Measurements from ENCODE around the gene PER3. TPM values are rescaled to one million over a fixed set of nuclear protein-coding genes. Genes with fewer than 3 reads are reported as not detected.

PER3 gene
- total RNA-seq, 1 experiment from 2014 or later = 9.0 TPM

GRCh38 chr1:7878027-7878426 lies 93.9 kb downstream of the PER3 start:
- Histone ChIP-seq H3K14ac (ENCODE audit: insufficient read depth, low read length) (no peak overlapping the region), H3K9me3 (ENCODE audit: control insufficient read depth, low read depth, low read length) (no peaks in the 10 kb centered on the region), H2BK5ac (ENCODE audit: insufficient read length, low read length) (no peak overlapping the region), H3K23me2 (ENCODE audit: insufficient read length, low read depth, low read length, poor library complexity, severe bottlenecking) (no peaks in the 10 kb centered on the region), H3K56ac (ENCODE audit: insufficient read length, low read depth, low read length) (no peak overlapping the region), H2AFZ (ENCODE audit: low read length) (no peak overlapping the region), H2AK5ac (ENCODE audit: insufficient read length, low read length) (no peak overlapping the region), H3K4ac (ENCODE audit: low read depth, low read length) (no peak overlapping the region), H3K27ac (ENCODE audit: insufficient read length, low read depth, low read length) (no peak overlapping the region), H4K8ac (replicated peaks; ENCODE audit: insufficient read length, low read depth, low read length) (no peak overlapping the region), H3K79me1 (ENCODE audit: insufficient read depth, low read depth, low read length, poor library complexity, severe bottlenecking) (no peaks in the 10 kb centered on the region), H2BK20ac (ENCODE audit: low read depth, low read length, poor library complexity, severe bottlenecking) (no peak overlapping the region), H3K4me1 (ENCODE audit: insufficient read depth, low read length) (no peaks in the 10 kb centered on the region), H4K5ac (ENCODE audit: insufficient read length, low read depth, low read length) (no peak overlapping the region), H3K9ac (ENCODE audit: extremely low read depth, insufficient read length, low read length) (no peak overlapping the region), H2BK12ac (ENCODE audit: insufficient read length, low read depth, low read length) (no peak overlapping the region), H2BK120ac (ENCODE audit: low read depth, low read length, poor library complexity, severe bottlenecking) (no peak overlapping the region), H3K27me3 (ENCODE audit: insufficient read depth, low read length) (no peaks in the 10 kb centered on the region), H3K4me2 (ENCODE audit: insufficient read depth, insufficient read length, low read length) (no peak overlapping the region), H3K18ac (ENCODE audit: insufficient read length, low read depth, low read length) (no peak overlapping the region), H4K91ac (ENCODE audit: insufficient read length, low read depth, low read length) (no peak overlapping the region), H4K20me1 (ENCODE audit: control insufficient read depth, insufficient read depth, insufficient read length) (no peaks in the 10 kb centered on the region), H3T11ph (ENCODE audit: low read length) (no peak overlapping the region), H3K79me2 (ENCODE audit: insufficient read depth, low read length) (no peaks in the 10 kb centered on the region), H3K23ac (ENCODE audit: insufficient read length, low read depth, low read length) (no peak overlapping the region), H2BK15ac (ENCODE audit: low read depth, low read length) (no peak overlapping the region)
- no peak for DNase-seq
- no CpG with 5 or more reads among the region's 1 CpG for WGBS (ENCODE audit: extremely low coverage, insufficient read length, low lambda C conversion rate)
- Mint-ChIP-seq H3K27ac (no peak overlapping the region), H3K36me3 (ENCODE audit: insufficient read depth in 1 of 3, low read depth in 3 of 3) (peaks cover 0 to 3% (median 1%) of the 10 kb centered on the region in 3 experiments; a peak in 2 of 7 replicates), H3K9me3 (peaks cover 10 to 14% of the 10 kb centered on the region in 2 experiments), H3K4me1 (no peaks in the 10 kb centered on the region), H3K4me3 (no peak overlapping the region), H3K27me3 (ENCODE audit: low read depth) (no peaks in the 10 kb centered on the region)
- TF ChIP-seq CTCF (conservative IDR thresholded peaks at IDR 0.05) = no peak

Measured in H9 (cell line).